ENCODE data around the gene CLTCL1. TPM values are rescaled to one million over a fixed set of nuclear protein-coding genes. Genes with fewer than 3 reads are reported as not detected.

CLTCL1 gene
- total RNA-seq, 2 donors from 2014 or later, result 12.1 to 26.2 TPM

- intact Hi-C loops (cut with DNase I), result no loop called here
- Histone ChIP-seq H3K9me3 (no peaks in the 10 kb centered on the region), H3K36me3 (no peaks in the 10 kb centered on the region), H3K27ac (no peak overlapping the region), H3K4me1 (replicated peaks) (no peaks in the 10 kb centered on the region), H3K4me3 (no peak overlapping the region), H3K27me3 (replicated peaks; ENCODE audit: insufficient read depth) (no peaks in the 10 kb centered on the region)
- no peak for TF ChIP-seq CTCF (IDR thresholded peaks at IDR 0.05)
- no peak for DNase-seq (ENCODE audit: low spot score)
- 63% methylated on average over 5 of the region's 5 CpGs for WGBS
These were observed 72.8 kb downstream of the CLTCL1 start for GRCh38 chr22:19218541-19219233.

GRCh38 chr22:19216579-19216978 lies 74.9 kb downstream of the CLTCL1 start:
- DNase-seq (ENCODE audit: low spot score), result no peak
- Histone ChIP-seq H3K27ac (no peak overlapping the region), H3K36me3 (no peaks in the 10 kb centered on the region), H3K4me3 (no peak overlapping the region), H3K27me3 (replicated peaks; ENCODE audit: insufficient read depth) (no peaks in the 10 kb centered on the region), H3K9me3 (no peaks in the 10 kb centered on the region), H3K4me1 (replicated peaks) (no peaks in the 10 kb centered on the region)
- WGBS, result 97% methylated on average over 5 of the region's 5 CpGs
- TF ChIP-seq POLR2A (IDR thresholded peaks at IDR 0.05) (no peak), CTCF (IDR thresholded peaks at IDR 0.05) (no peak), POLR2AphosphoS5 (IDR thresholded peaks at IDR 0.05) (no peak)
- intact Hi-C loops (cut with DNase I), result no loop called here

- no peak for DNase-seq (ENCODE audit: low spot score)
- H3K36me3 ChIP-seq, result no peaks in the 10 kb centered on the region
- H3K4me1 ChIP-seq (replicated peaks), result no peaks in the 10 kb centered on the region
- H3K27me3 ChIP-seq (replicated peaks; ENCODE audit: insufficient read depth), result no peaks in the 10 kb centered on the region
- no peak overlapping the region for H3K27ac ChIP-seq
- intact Hi-C loops (cut with DNase I), result no loop called here
- H3K9me3 ChIP-seq, result no peaks in the 10 kb centered on the region
- TF ChIP-seq POLR2A (IDR thresholded peaks at IDR 0.05) (no peak), CTCF (IDR thresholded peaks at IDR 0.05) (no peak), POLR2AphosphoS5 (IDR thresholded peaks at IDR 0.05) (no peak)
- H3K4me3 ChIP-seq, result no peak overlapping the region
- 97% methylated on average over 12 of the region's 14 CpGs for WGBS
These were observed 76.2 kb downstream of the CLTCL1 start for GRCh38 chr22:19215360-19215759.

- Histone ChIP-seq H3K4me3 (no peak overlapping the region), H3K27me3 (replicated peaks; ENCODE audit: insufficient read depth) (no peaks in the 10 kb centered on the region), H3K36me3 (peaks cover 0 to 9% of the 10 kb centered on the region in 2 donors), H3K4me1 (replicated peaks) (no peaks in the 10 kb centered on the region), H3K9me3 (no peaks in the 10 kb centered on the region), H3K27ac (no peak overlapping the region)
- DNase-seq (ENCODE audit: low spot score), result no peak
- intact Hi-C loops (cut with DNase I), result no loop called here
- 71% methylated on average over 4 of the region's 4 CpGs for WGBS
- TF ChIP-seq POLR2A (IDR thresholded peaks at IDR 0.05), result no peak
- TF ChIP-seq CTCF (IDR thresholded peaks at IDR 0.05), result no peak
- TF ChIP-seq POLR2AphosphoS5 (IDR thresholded peaks at IDR 0.05), result no peak
These were observed 77.4 kb downstream of the CLTCL1 start for GRCh38 chr22:19214078-19214473.

- TF ChIP-seq POLR2AphosphoS5 (IDR thresholded peaks at IDR 0.05) (no peak), CTCF (IDR thresholded peaks at IDR 0.05) (no peak), POLR2A (IDR thresholded peaks at IDR 0.05) (no peak)
- H3K27me3 ChIP-seq (replicated peaks; ENCODE audit: insufficient read depth), result no peaks in the 10 kb centered on the region
- peaks cover 0 to 9% of the 10 kb centered on the region in 2 donors for H3K36me3 ChIP-seq
- 75% methylated on average over 9 of the region's 9 CpGs for WGBS
- intact Hi-C loops (cut with DNase I), result no loop called here
- H3K4me1 ChIP-seq (replicated peaks), result no peaks in the 10 kb centered on the region
- H3K4me3 ChIP-seq, result no peak overlapping the region
- H3K27ac ChIP-seq, result no peak overlapping the region
- H3K9me3 ChIP-seq, result no peaks in the 10 kb centered on the region
- no peak for DNase-seq (ENCODE audit: low spot score)
These were observed 78.0 kb downstream of the CLTCL1 start for GRCh38 chr22:19213442-19214077.

Measured in prostate gland (tissue), 2 donors.